UCSD-AML1 (cell line): ENCODE results near the gene ZNF609.

Experiments used
- DNase-seq: peaks from one replicate; lab custom pipeline; 2025; ENCODE audit not compliant: unreplicated experiment; lab: John Stamatoyannopoulos, UW

ZNF609 gene

GRCh38 chr15:64716452-64716851 is 256.1 kb downstream of the ZNF609 start:
- DNase-seq: no peak

GRCh38 chr15:64717130-64717529 is 256.8 kb downstream of the ZNF609 start:
- DNase-seq: no peak

GRCh38 chr15:64717735-64718495 is 257.5 kb downstream of the ZNF609 start:
- DNase-seq: peak; percentile 65

- DNase-seq: no peak
Observed at GRCh38 chr15:64720188-64720587, 259.8 kb downstream of the ZNF609 start.

GRCh38 chr15:64730151-64730550 is 269.8 kb downstream of the ZNF609 start:
- DNase-seq: no peak

GRCh38 chr15:64731012-64731804 is 270.8 kb downstream of the ZNF609 start:
- peak; percentile 74 for DNase-seq

GRCh38 chr15:64731805-64732151 is 271.4 kb downstream of the ZNF609 start:
- DNase-seq: no peak

- no peak for DNase-seq
Observed at GRCh38 chr15:64732156-64732860, 271.9 kb downstream of the ZNF609 start.
